ENCODE results near the gene TXNDC11.
A peak's percentile ranks its signal among the peaks of the same experiment; 100 is the strongest.

The TXNDC11 gene

GRCh38 chr16:11762431-11762830 lies 19.8 kb upstream of the TXNDC11 start:
- H3K9me3 ChIP-seq (ENCODE audit: control extremely low read depth in 1 of 5, control insufficient read depth in 4 of 5, insufficient read depth in 2 of 5, low read depth in 1 of 5, low read length in 4 of 5): no peaks in the 10 kb centered on the region
- DNase-seq: no peak
- H3K27me3 ChIP-seq (replicated peaks in 2 of 5; ENCODE audit: control insufficient read depth in 4 of 5, insufficient read depth in 5 of 5, low read length in 4 of 5): no peaks in the 10 kb centered on the region
- POLR2A ChIA-PET: no interaction called here
- no peak overlapping the region for H3K27ac ChIP-seq (ENCODE audit: insufficient read depth in 1 of 2, low read depth in 1 of 2, low read length in 2 of 2, poor library complexity in 1 of 2, severe bottlenecking in 2 of 2)
- peaks cover 14 to 85% (median 62%) of the 10 kb centered on the region in 4 experiments for H3K36me3 ChIP-seq (ENCODE audit: control insufficient read depth in 4 of 4, insufficient read depth in 4 of 4, low read length in 3 of 4)
- no peak overlapping the region for H3K4me3 ChIP-seq (ENCODE audit: control insufficient read depth in 1 of 7, extremely low read depth in 1 of 7, insufficient read depth in 4 of 7, low read depth in 2 of 7, low read length in 6 of 7)
- H3K4me1 ChIP-seq (ENCODE audit: control extremely low read depth in 1 of 4, control insufficient read depth in 4 of 4, insufficient read depth in 4 of 4, low read length in 3 of 4): no peaks in the 10 kb centered on the region
- CTCF ChIA-PET: no interaction called here
- WGBS (ENCODE audit: insufficient coverage): 100% methylated on average over 1 of the region's 4 CpGs

- no peaks in the 10 kb centered on the region for H3K27me3 ChIP-seq (replicated peaks in 2 of 5; ENCODE audit: control insufficient read depth in 4 of 5, insufficient read depth in 5 of 5, low read length in 4 of 5)
- H3K36me3 ChIP-seq (ENCODE audit: control insufficient read depth in 4 of 4, insufficient read depth in 4 of 4, low read length in 3 of 4): peaks cover 11 to 86% (median 61%) of the 10 kb centered on the region in 4 experiments
- H3K4me3 ChIP-seq (ENCODE audit: control insufficient read depth in 1 of 7, extremely low read depth in 1 of 7, insufficient read depth in 4 of 7, low read depth in 2 of 7, low read length in 6 of 7): no peak overlapping the region
- ChIA-PET POLR2A (no interaction called here), CTCF (interaction anchor here (1.2 kb wide), 1 partner anchor 16 kb away, joined by 6 read pairs; no protein-coding TSS in a partner anchor)
- H3K9me3 ChIP-seq (ENCODE audit: control extremely low read depth in 1 of 5, control insufficient read depth in 4 of 5, insufficient read depth in 2 of 5, low read depth in 1 of 5, low read length in 4 of 5): no peaks in the 10 kb centered on the region
- no peaks in the 10 kb centered on the region for H3K4me1 ChIP-seq (ENCODE audit: control extremely low read depth in 1 of 4, control insufficient read depth in 4 of 4, insufficient read depth in 4 of 4, low read length in 3 of 4)
- WGBS (ENCODE audit: insufficient coverage): 100% methylated on average over 1 of the region's 4 CpGs
- H3K27ac ChIP-seq (ENCODE audit: insufficient read depth in 1 of 2, low read depth in 1 of 2, low read length in 2 of 2, poor library complexity in 1 of 2, severe bottlenecking in 2 of 2): no peak overlapping the region
- DNase-seq: peak in 1 of 3 donors; percentile 7
Measured at GRCh38 chr16:11759997-11760396, 17.3 kb upstream of the TXNDC11 start.

- Histone ChIP-seq H3K4me1 (ENCODE audit: control extremely low read depth in 1 of 4, control insufficient read depth in 4 of 4, insufficient read depth in 4 of 4, low read length in 3 of 4) (no peaks in the 10 kb centered on the region), H3K36me3 (ENCODE audit: control insufficient read depth in 4 of 4, insufficient read depth in 4 of 4, low read length in 3 of 4) (peaks cover 11 to 85% (median 62%) of the 10 kb centered on the region in 4 experiments), H3K4me3 (ENCODE audit: control insufficient read depth in 1 of 7, extremely low read depth in 1 of 7, insufficient read depth in 4 of 7, low read depth in 2 of 7, low read length in 6 of 7) (no peak overlapping the region), H3K27me3 (replicated peaks in 2 of 5; ENCODE audit: control insufficient read depth in 4 of 5, insufficient read depth in 5 of 5, low read length in 4 of 5) (no peaks in the 10 kb centered on the region), H3K9me3 (ENCODE audit: control extremely low read depth in 1 of 5, control insufficient read depth in 4 of 5, insufficient read depth in 2 of 5, low read depth in 1 of 5, low read length in 4 of 5) (no peaks in the 10 kb centered on the region), H3K27ac (ENCODE audit: insufficient read depth in 1 of 2, low read depth in 1 of 2, low read length in 2 of 2, poor library complexity in 1 of 2, severe bottlenecking in 2 of 2) (no peak overlapping the region)
- ChIA-PET CTCF (interaction anchor here (1.1 to 1.2 kb wide), 2 partner anchors 16 to 38 kb away, joined by 3 to 6 read pairs; partner anchors contain the start of gene ZC3H7A), POLR2A (interaction anchor here (0.5 kb wide), 1 partner anchor 79 kb away, joined by 5 read pairs; no protein-coding TSS in a partner anchor)
- no peak for DNase-seq
- 100% methylated on average over 3 of the region's 9 CpGs for WGBS (ENCODE audit: insufficient coverage)
Measured at GRCh38 chr16:11759163-11759834, 16.6 kb upstream of the TXNDC11 start.

- no peaks in the 10 kb centered on the region for H3K4me1 ChIP-seq (ENCODE audit: control extremely low read depth in 1 of 4, control insufficient read depth in 4 of 4, insufficient read depth in 4 of 4, low read length in 3 of 4)
- no peak overlapping the region for H3K4me3 ChIP-seq (ENCODE audit: control insufficient read depth in 1 of 7, extremely low read depth in 1 of 7, insufficient read depth in 4 of 7, low read depth in 2 of 7, low read length in 6 of 7)
Measured at GRCh38 chr16:11757671-11758545, 15.3 kb upstream of the TXNDC11 start.

GRCh38 chr16:11756248-11756647 lies 13.6 kb upstream of the TXNDC11 start:
- POLR2A ChIA-PET: no interaction called here
- peaks cover 19 to 90% (median 68%) of the 10 kb centered on the region in 4 experiments for H3K36me3 ChIP-seq (ENCODE audit: control insufficient read depth in 4 of 4, insufficient read depth in 4 of 4, low read length in 3 of 4)
- CTCF ChIA-PET: no interaction called here
- H3K27ac ChIP-seq (ENCODE audit: insufficient read depth in 1 of 2, low read depth in 1 of 2, low read length in 2 of 2, poor library complexity in 1 of 2, severe bottlenecking in 2 of 2): no peak overlapping the region
- H3K27me3 ChIP-seq (replicated peaks in 2 of 5; ENCODE audit: control insufficient read depth in 4 of 5, insufficient read depth in 5 of 5, low read length in 4 of 5): no peaks in the 10 kb centered on the region
- no peak overlapping the region for H3K4me3 ChIP-seq (ENCODE audit: control insufficient read depth in 1 of 7, extremely low read depth in 1 of 7, insufficient read depth in 4 of 7, low read depth in 2 of 7, low read length in 6 of 7)
- no peaks in the 10 kb centered on the region for H3K9me3 ChIP-seq (ENCODE audit: control extremely low read depth in 1 of 5, control insufficient read depth in 4 of 5, insufficient read depth in 2 of 5, low read depth in 1 of 5, low read length in 4 of 5)
- H3K4me1 ChIP-seq (ENCODE audit: control extremely low read depth in 1 of 4, control insufficient read depth in 4 of 4, insufficient read depth in 4 of 4, low read length in 3 of 4): no peaks in the 10 kb centered on the region
- 100% methylated on average over 2 of the region's 3 CpGs for WGBS (ENCODE audit: insufficient coverage)
- DNase-seq: no peak

More at GRCh38 chr16:11757671-11758545, 15.3 kb upstream of the TXNDC11 start:
- ChIA-PET POLR2A (no interaction called here), CTCF (no interaction called here)
- H3K9me3 ChIP-seq (ENCODE audit: control extremely low read depth in 1 of 5, control insufficient read depth in 4 of 5, insufficient read depth in 2 of 5, low read depth in 1 of 5, low read length in 4 of 5): no peaks in the 10 kb centered on the region
- H3K36me3 ChIP-seq (ENCODE audit: control insufficient read depth in 4 of 4, insufficient read depth in 4 of 4, low read length in 3 of 4): peaks cover 14 to 91% (median 66%) of the 10 kb centered on the region in 4 experiments
- H3K27ac ChIP-seq (ENCODE audit: insufficient read depth in 1 of 2, low read depth in 1 of 2, low read length in 2 of 2, poor library complexity in 1 of 2, severe bottlenecking in 2 of 2): no peak overlapping the region
- no peaks in the 10 kb centered on the region for H3K27me3 ChIP-seq (replicated peaks in 2 of 5; ENCODE audit: control insufficient read depth in 4 of 5, insufficient read depth in 5 of 5, low read length in 4 of 5)
- 92% methylated on average over 8 of the region's 10 CpGs for WGBS (ENCODE audit: insufficient coverage)
- DNase-seq: no peak

- no peaks in the 10 kb centered on the region for H3K9me3 ChIP-seq (ENCODE audit: control extremely low read depth in 1 of 5, control insufficient read depth in 4 of 5, insufficient read depth in 2 of 5, low read depth in 1 of 5, low read length in 4 of 5)
- peaks cover 20 to 87% (median 64%) of the 10 kb centered on the region in 4 experiments for H3K36me3 ChIP-seq (ENCODE audit: control insufficient read depth in 4 of 4, insufficient read depth in 4 of 4, low read length in 3 of 4)
- no peaks in the 10 kb centered on the region for H3K4me1 ChIP-seq (ENCODE audit: control extremely low read depth in 1 of 4, control insufficient read depth in 4 of 4, insufficient read depth in 4 of 4, low read length in 3 of 4)
- ChIA-PET POLR2A (no interaction called here), CTCF (no interaction called here)
- H3K27me3 ChIP-seq (replicated peaks in 2 of 5; ENCODE audit: control insufficient read depth in 4 of 5, insufficient read depth in 5 of 5, low read length in 4 of 5): no peaks in the 10 kb centered on the region
- H3K27ac ChIP-seq (ENCODE audit: insufficient read depth in 1 of 2, low read depth in 1 of 2, low read length in 2 of 2, poor library complexity in 1 of 2, severe bottlenecking in 2 of 2): no peak overlapping the region
- no peak for DNase-seq
- no peak overlapping the region for H3K4me3 ChIP-seq (ENCODE audit: control insufficient read depth in 1 of 7, extremely low read depth in 1 of 7, insufficient read depth in 4 of 7, low read depth in 2 of 7, low read length in 6 of 7)
- 97% methylated on average over 3 of the region's 13 CpGs for WGBS (ENCODE audit: insufficient coverage)
Measured at GRCh38 chr16:11755022-11755760, 12.5 kb upstream of the TXNDC11 start.
